ENCODE results near the gene EEF1AKMT2. TPM values are rescaled to one million over a fixed set of nuclear protein-coding genes. Genes with fewer than 3 reads are reported as not detected.

Gene EEF1AKMT2
- total RNA-seq, 4 donors from 2014 or later: 9.5 to 23.3 (median 18.5) TPM

GRCh38 chr10:124717041-124717757, 74.5 kb downstream of the EEF1AKMT2 start:
- peak overlapping the region; percentile 66 to 85 (median 71) for H3K27ac ChIP-seq
- no peaks in the 10 kb centered on the region for H3K9me3 ChIP-seq
- H3K36me3 ChIP-seq: no peaks in the 10 kb centered on the region
- H3K27me3 ChIP-seq: no peaks in the 10 kb centered on the region
- H3K4me3 ChIP-seq: no peak overlapping the region
- no peak for DNase-seq
- TF ChIP-seq POLR2A (IDR thresholded peaks at IDR 0.05): no peak
- peaks cover 10 to 80% (median 44%) of the 10 kb centered on the region in 4 donors for H3K4me1 ChIP-seq

- DNase-seq: no peak
- Histone ChIP-seq H3K36me3 (no peaks in the 10 kb centered on the region), H3K27me3 (no peaks in the 10 kb centered on the region), H3K9me3 (no peaks in the 10 kb centered on the region), H3K27ac (peak overlapping the region in 2 of 4 donors; percentile 15 to 21), H3K4me1 (peaks cover 10 to 72% (median 40%) of the 10 kb centered on the region in 4 donors), H3K4me3 (no peak overlapping the region)
- no peak for TF ChIP-seq CTCF (IDR thresholded peaks at IDR 0.05)
- TF ChIP-seq POLR2A (IDR thresholded peaks at IDR 0.05): no peak
These were observed 75.3 kb downstream of the EEF1AKMT2 start for GRCh38 chr10:124716369-124716768.

GRCh38 chr10:124715439-124715838, 76.2 kb downstream of the EEF1AKMT2 start:
- H3K27ac ChIP-seq: peak overlapping the region in 2 of 4 donors; percentile 21 to 51
- TF ChIP-seq CTCF (IDR thresholded peaks at IDR 0.05) (no peak), POLR2A (IDR thresholded peaks at IDR 0.05) (no peak)
- peaks cover 7 to 69% (median 36%) of the 10 kb centered on the region in 4 donors for H3K4me1 ChIP-seq
- no peaks in the 10 kb centered on the region for H3K9me3 ChIP-seq
- no peak for DNase-seq
- no peaks in the 10 kb centered on the region for H3K27me3 ChIP-seq
- H3K4me3 ChIP-seq: no peak overlapping the region
- H3K36me3 ChIP-seq: no peaks in the 10 kb centered on the region

GRCh38 chr10:124713679-124714255, 77.9 kb downstream of the EEF1AKMT2 start:
- no peaks in the 10 kb centered on the region for H3K27me3 ChIP-seq
- DNase-seq: no peak
- H3K4me3 ChIP-seq: no peak overlapping the region
- TF ChIP-seq CTCF (IDR thresholded peaks at IDR 0.05) (peak in 1 of 6 experiments; percentile 5), POLR2A (IDR thresholded peaks at IDR 0.05) (no peak)
- no peaks in the 10 kb centered on the region for H3K36me3 ChIP-seq
- H3K9me3 ChIP-seq: no peaks in the 10 kb centered on the region
- H3K4me1 ChIP-seq: peaks cover 3 to 70% (median 35%) of the 10 kb centered on the region in 4 donors
- H3K27ac ChIP-seq: peak overlapping the region in 2 of 4 donors; percentile 7 to 26

- Histone ChIP-seq H3K36me3 (no peaks in the 10 kb centered on the region), H3K4me3 (no peak overlapping the region), H3K9me3 (no peaks in the 10 kb centered on the region), H3K4me1 (peaks cover 4 to 70% (median 31%) of the 10 kb centered on the region in 4 donors), H3K27me3 (no peaks in the 10 kb centered on the region), H3K27ac (peak overlapping the region in 1 of 4 donors; percentile 4)
- DNase-seq: no peak
- TF ChIP-seq POLR2A (IDR thresholded peaks at IDR 0.05): no peak
- no peak for TF ChIP-seq CTCF (IDR thresholded peaks at IDR 0.05)
These were observed 78.8 kb downstream of the EEF1AKMT2 start for GRCh38 chr10:124712704-124713407.

All from Peyer's patch (tissue), 4 donors.